ENCODE measurements around the gene DEDD2.

The DEDD2 gene

DNA sequence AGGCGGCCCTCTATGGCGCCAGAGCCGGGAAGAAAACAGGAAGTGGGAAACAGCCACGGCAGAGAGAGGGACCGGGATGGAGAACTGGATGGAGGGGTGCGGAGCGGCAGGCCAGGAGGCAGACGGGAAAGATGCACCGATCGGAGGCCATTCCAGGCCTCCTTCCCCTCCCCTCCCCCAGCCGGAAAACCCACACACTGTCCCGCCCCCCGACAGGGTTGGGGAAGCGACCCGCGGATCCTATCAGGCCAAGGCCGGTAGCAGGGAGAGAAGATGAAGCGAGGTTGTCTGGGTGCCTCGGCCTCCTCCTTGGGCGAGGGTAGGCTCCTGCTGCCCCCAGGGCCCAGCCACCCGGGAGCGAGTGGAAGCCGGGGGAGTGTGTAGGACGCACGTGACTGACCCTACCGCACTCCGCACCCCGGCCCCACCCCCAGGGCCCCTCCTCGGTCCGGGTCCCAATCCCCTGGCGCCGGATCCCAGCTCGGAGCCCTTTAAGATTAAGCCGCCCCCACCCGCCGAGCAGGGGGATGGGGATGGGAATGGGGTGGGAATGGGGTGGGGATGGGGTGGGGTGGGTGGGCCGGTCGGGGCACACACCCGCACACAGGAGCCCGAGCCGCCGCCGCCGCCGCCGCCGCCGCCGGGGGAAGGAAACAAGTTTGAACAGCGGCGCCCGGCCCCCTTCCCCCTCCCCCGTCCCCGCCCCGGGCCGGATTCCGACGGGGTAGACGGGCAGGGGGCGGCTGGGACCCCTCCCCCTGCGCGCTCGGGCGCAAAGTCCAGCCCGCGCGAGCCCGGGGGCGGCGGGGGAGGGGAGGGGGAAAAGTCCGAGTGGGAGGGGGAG lies 36.0 kb upstream of the DEDD2 start:
- Histone ChIP-seq H3K27me3 (ENCODE audit: insufficient read depth, low read depth) (peaks cover 10% of the 10 kb centered on the region; the same call in 1 of the 2 replicates), H2AFZ (ENCODE audit: low read depth) (no peak overlapping the region; the same call in 1 of the 2 replicates), H3K27ac (peak overlapping the region; percentile 77), H3K9ac (peak overlapping the region; percentile 89), H3K4me2 (peak overlapping the region; percentile 86; the same call in 1 of the 2 replicates), H3K4me1 (ENCODE audit: low read depth, poor library complexity, severe bottlenecking) (peaks cover 8% of the 10 kb centered on the region), H3K4me3 (IDR thresholded peaks at IDR 0.05; ENCODE audit: insufficient read depth, low read depth, low read length) (peak overlapping the region; percentile 21), H3K79me2 (ENCODE audit: insufficient read depth, low read depth) (peaks cover 25% of the 10 kb centered on the region; the same call in 1 of the 2 replicates), H3K36me3 (ENCODE audit: insufficient read depth) (no peaks in the 10 kb centered on the region), H4K20me1 (ENCODE audit: insufficient read depth) (no peaks in the 10 kb centered on the region)
- TF ChIP-seq, protein P1, sequence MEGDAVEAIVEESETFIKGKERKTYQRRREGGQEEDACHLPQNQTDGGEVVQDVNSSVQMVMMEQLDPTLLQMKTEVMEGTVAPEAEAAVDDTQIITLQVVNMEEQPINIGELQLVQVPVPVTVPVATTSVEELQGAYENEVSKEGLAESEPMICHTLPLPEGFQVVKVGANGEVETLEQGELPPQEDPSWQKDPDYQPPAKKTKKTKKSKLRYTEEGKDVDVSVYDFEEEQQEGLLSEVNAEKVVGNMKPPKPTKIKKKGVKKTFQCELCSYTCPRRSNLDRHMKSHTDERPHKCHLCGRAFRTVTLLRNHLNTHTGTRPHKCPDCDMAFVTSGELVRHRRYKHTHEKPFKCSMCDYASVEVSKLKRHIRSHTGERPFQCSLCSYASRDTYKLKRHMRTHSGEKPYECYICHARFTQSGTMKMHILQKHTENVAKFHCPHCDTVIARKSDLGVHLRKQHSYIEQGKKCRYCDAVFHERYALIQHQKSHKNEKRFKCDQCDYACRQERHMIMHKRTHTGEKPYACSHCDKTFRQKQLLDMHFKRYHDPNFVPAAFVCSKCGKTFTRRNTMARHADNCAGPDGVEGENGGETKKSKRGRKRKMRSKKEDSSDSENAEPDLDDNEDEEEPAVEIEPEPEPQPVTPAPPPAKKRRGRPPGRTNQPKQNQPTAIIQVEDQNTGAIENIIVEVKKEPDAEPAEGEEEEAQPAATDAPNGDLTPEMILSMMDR (conservative IDR thresholded peaks at IDR 0.05; ENCODE audit: low read depth, low read length): no peak

DNA sequence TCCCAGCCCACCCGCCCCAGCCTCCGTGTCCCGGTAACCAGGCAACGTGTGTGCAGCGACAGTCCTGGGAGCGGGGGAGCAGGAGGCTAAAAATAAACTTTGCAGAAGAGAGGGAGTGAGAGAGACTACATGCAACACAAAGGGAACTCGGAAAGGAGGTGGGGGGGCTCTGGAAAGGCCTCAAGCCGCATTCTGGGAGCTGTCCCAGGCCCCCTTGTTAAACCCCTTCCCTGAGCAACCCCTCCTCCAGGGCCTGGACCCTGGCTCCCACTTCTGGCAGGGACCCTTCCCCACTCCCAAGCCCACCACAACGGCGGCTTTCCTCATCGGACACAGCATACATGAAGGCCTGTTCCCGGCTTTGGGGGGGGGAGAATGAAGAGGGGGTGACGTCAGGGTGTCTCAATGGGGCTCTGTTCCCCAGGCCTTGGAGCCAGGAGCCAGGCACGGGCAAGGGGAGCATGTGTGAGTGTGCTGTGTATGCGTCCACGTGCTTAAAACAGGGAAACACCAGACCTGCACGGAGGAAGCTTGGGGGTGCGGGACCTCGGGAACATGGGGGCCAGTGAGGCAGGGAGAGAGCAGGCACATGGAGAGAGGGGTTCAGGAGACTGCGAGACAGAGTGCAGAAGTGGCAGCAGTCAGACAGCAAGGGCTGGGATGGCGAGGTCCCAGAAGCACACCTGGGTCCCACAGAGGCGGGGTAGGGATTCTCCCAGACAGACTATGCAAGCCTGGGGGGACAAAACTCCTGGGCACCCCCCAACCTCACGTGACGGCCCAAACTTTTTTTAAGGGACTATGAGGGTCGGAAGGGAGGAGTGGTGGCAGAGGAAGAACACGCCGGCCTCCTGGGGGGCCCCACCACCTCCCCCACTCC lies 35.1 kb upstream of the DEDD2 start:
- no peaks in the 10 kb centered on the region for H3K36me3 ChIP-seq (ENCODE audit: insufficient read depth)
- H3K27me3 ChIP-seq (ENCODE audit: insufficient read depth, low read depth): peaks cover 10% of the 10 kb centered on the region; the same call in 1 of the 2 replicates
- H3K4me2 ChIP-seq: peak overlapping the region; percentile 86; the same call in 1 of the 2 replicates
- H4K20me1 ChIP-seq (ENCODE audit: insufficient read depth): no peaks in the 10 kb centered on the region
- peaks cover 8% of the 10 kb centered on the region for H3K4me1 ChIP-seq (ENCODE audit: low read depth, poor library complexity, severe bottlenecking)
- peak overlapping the region; percentile 34; the same call in 1 of the 2 replicates for H3K9ac ChIP-seq
- no peak overlapping the region for H2AFZ ChIP-seq (ENCODE audit: low read depth)
- peaks cover 25% of the 10 kb centered on the region; the same call in 1 of the 2 replicates for H3K79me2 ChIP-seq (ENCODE audit: insufficient read depth, low read depth)
- H3K27ac ChIP-seq: no peak overlapping the region
- TF ChIP-seq, protein P1 (conservative IDR thresholded peaks at IDR 0.05; ENCODE audit: low read depth, low read length): no peak
- no peak overlapping the region for H3K4me3 ChIP-seq (IDR thresholded peaks at IDR 0.05; ENCODE audit: insufficient read depth, low read depth, low read length)

DNA sequence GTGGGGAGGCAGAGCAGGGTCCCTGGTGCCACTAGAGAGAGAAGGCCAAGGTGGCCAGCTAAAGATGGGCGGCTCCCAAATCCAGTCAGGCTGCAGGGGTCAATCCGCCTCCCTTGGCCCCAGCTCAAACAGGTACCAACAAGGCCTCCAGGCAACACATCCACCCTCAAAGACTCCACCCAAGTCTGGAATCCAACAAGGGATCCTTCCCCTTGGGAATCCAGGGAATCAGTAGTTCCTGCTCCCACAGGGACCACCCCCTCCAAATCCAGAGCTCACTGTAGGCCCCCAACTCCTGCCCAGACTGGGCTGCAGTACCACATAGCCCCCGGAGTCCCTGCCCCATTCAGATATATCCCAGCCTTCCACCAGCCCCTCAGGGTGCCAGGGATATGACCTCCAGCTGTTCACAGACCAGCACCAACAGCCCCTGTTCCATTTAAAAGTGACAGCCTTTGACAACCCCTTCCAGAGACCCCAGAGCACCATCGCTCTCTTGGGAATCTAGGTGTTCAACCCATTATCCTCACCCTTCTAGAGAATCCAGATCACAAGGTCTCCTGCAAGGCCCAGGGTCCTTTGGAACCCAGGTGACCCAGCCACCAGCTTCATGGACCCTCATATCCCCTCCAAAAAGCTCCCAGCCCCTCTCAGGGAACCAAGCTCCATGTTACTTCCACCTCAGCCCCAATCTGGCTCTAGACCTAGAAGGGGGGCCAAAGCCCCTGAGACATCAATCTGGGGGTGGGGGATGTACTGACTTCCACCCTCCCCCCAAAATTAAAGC lies 34.3 kb upstream of the DEDD2 start:
- TF ChIP-seq, protein P1 (conservative IDR thresholded peaks at IDR 0.05; ENCODE audit: low read depth, low read length): no peak
- H3K4me2 ChIP-seq: no peak overlapping the region; the same call in 1 of the 2 replicates
- no peak overlapping the region for H2AFZ ChIP-seq (ENCODE audit: low read depth)
- H3K36me3 ChIP-seq (ENCODE audit: insufficient read depth): no peaks in the 10 kb centered on the region
- H4K20me1 ChIP-seq (ENCODE audit: insufficient read depth): no peaks in the 10 kb centered on the region
- H3K4me3 ChIP-seq (IDR thresholded peaks at IDR 0.05; ENCODE audit: insufficient read depth, low read depth, low read length): no peak overlapping the region
- H3K9ac ChIP-seq: no peak overlapping the region
- H3K79me2 ChIP-seq (ENCODE audit: insufficient read depth, low read depth): peaks cover 25% of the 10 kb centered on the region; the same call in 1 of the 2 replicates
- no peak overlapping the region for H3K27ac ChIP-seq
- peaks cover 6% of the 10 kb centered on the region; the same call in 1 of the 2 replicates for H3K27me3 ChIP-seq (ENCODE audit: insufficient read depth, low read depth)
- peaks cover 14% of the 10 kb centered on the region for H3K4me1 ChIP-seq (ENCODE audit: low read depth, poor library complexity, severe bottlenecking)
